SK-N-SH treated with all-trans-retinoic acid at 6 μM for 48 hours (cell line): ENCODE data around the gene SP140L.

Experiments used
- BACH2 ChIP-seq: fragments of 250-450 bp; sonication (Bioruptor Pico); IDR thresholded peaks from 2 replicates; pipeline ENCODE4 v1.9.0; 2021; ENCODE audit warnings: mild to moderate bottlenecking, borderline replicate concordance
- CSDC2 ChIP-seq: fragments of 250-450 bp; sonication (Bioruptor Pico); IDR thresholded peaks from 2 replicates; pipeline ENCODE4 v1.5.0; 2020; ENCODE audit warnings: mild to moderate bottlenecking, moderate library complexity
- ESRRG ChIP-seq: fragments of 250-450 bp; sonication (Bioruptor Pico); IDR thresholded peaks from 2 replicates; pipeline ENCODE4 v1.6.1; 2021; ENCODE audit warnings: mild to moderate bottlenecking
- GLIS3 ChIP-seq: fragments of 250-450 bp; sonication (Bioruptor Pico); IDR thresholded peaks from 2 replicates; pipeline ENCODE4 v1.5.0; 2020; ENCODE audit warnings: mild to moderate bottlenecking, moderate library complexity
- PATZ1 ChIP-seq: fragments of 250-450 bp; sonication (Bioruptor Pico); IDR thresholded peaks from 2 replicates; pipeline ENCODE4 v1.8.0; 2020; ENCODE audit warnings: mild to moderate bottlenecking, moderate library complexity, borderline replicate concordance
- RARB ChIP-seq: fragments of 250-450 bp; sonication (Bioruptor Pico); IDR thresholded peaks from 2 replicates; pipeline ENCODE4 v1.8.0; 2021; ENCODE audit warnings: mild to moderate bottlenecking, moderate library complexity
- SNAI2 ChIP-seq: fragments of 250-450 bp; sonication (Bioruptor Pico); IDR thresholded peaks from 2 replicates; pipeline ENCODE4 v1.5.0; 2020; ENCODE audit warnings: mild to moderate bottlenecking, moderate library complexity
- TCF4 ChIP-seq: fragments of 250-450 bp; sonication (Bioruptor Pico); IDR thresholded peaks from 2 replicates; pipeline ENCODE4 v1.8.0; 2021; ENCODE audit warnings: mild to moderate bottlenecking, moderate library complexity, borderline replicate concordance
- ZFP3 ChIP-seq: fragments of 250-450 bp; sonication (Bioruptor Pico); IDR thresholded peaks from 2 replicates; pipeline ENCODE4 v1.5.0; 2020; ENCODE audit warnings: mild to moderate bottlenecking, moderate library complexity
- ZNF565 ChIP-seq: fragments of 450-650 bp; formaldehyde crosslinking; conservative IDR thresholded peaks from 2 replicates; pipeline ENCODE4 v1.5.0; 2020; ENCODE audit warnings: low read depth, mild to moderate bottlenecking, moderate library complexity
- ZNF70 ChIP-seq: fragments of 450-650 bp; formaldehyde crosslinking; IDR thresholded peaks from 2 replicates; pipeline ENCODE4 v1.5.0; 2020; ENCODE audit warnings: mild to moderate bottlenecking, moderate library complexity
- ZNF8 ChIP-seq: fragments of 450-650 bp; formaldehyde crosslinking; IDR thresholded peaks from 2 replicates; pipeline ENCODE4 v1.5.0; 2020; ENCODE audit warnings: mild to moderate bottlenecking, moderate library complexity
- TF ChIP-seq, protein P1 (sequence below): fragments of 250-450 bp; sonication (Bioruptor Pico); IDR thresholded peaks from 2 replicates; pipeline ENCODE4 v1.5.1; 2020; ENCODE audit warnings: low read depth, mild to moderate bottlenecking, moderate library complexity
- TF ChIP-seq, protein P2 (sequence below): fragments of 250-450 bp; sonication (Bioruptor Pico); IDR thresholded peaks from 2 replicates; pipeline ENCODE4 v1.5.0; 2020; ENCODE audit warnings: mild to moderate bottlenecking, moderate library complexity

DNA sequence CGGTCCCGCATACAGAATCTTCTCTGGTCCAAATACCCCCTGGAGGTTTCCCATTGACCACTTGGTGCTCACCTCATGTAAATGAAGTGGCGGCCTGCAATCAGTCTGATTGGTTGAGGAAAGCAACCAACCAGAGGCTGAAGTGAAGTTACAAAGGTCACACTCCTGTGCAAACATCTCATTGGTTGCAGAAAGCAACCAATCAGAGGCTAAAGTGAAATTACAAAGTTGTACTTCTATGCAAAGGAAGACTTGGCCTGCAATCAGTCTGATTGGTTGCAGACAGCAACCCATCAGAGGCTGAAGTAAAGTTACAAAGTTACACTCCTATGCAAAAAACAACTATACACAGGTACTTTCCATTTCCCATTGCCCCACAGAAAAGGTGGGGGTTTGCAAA, 86.5 kb downstream of the SP140L start:
- TF ChIP-seq ZNF565 (CRISPR knock-in tag) = no peak
- TF ChIP-seq ZFP3 (CRISPR knock-in tag) = no peak
- TF ChIP-seq BACH2 (CRISPR knock-in tag) = no peak
- TF ChIP-seq PATZ1 (CRISPR knock-in tag) = no peak
- TF ChIP-seq ESRRG (CRISPR knock-in tag) = no peak
- TF ChIP-seq ZNF8 = no peak
- no peak for TF ChIP-seq CSDC2 (CRISPR knock-in tag)
- no peak for TF ChIP-seq RARB (CRISPR knock-in tag)
- TF ChIP-seq, protein P1, sequence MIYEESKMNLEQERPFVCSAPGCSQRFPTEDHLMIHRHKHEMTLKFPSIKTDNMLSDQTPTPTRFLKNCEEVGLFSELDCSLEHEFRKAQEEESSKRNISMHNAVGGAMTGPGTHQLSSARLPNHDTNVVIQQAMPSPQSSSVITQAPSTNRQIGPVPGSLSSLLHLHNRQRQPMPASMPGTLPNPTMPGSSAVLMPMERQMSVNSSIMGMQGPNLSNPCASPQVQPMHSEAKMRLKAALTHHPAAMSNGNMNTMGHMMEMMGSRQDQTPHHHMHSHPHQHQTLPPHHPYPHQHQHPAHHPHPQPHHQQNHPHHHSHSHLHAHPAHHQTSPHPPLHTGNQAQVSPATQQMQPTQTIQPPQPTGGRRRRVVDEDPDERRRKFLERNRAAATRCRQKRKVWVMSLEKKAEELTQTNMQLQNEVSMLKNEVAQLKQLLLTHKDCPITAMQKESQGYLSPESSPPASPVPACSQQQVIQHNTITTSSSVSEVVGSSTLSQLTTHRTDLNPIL (CRISPR knock-in tag) = no peak
- TF ChIP-seq TCF4 (CRISPR knock-in tag) = no peak
- TF ChIP-seq ZNF70 = no peak
- TF ChIP-seq GLIS3 (CRISPR knock-in tag) = no peak
- TF ChIP-seq, protein P2, sequence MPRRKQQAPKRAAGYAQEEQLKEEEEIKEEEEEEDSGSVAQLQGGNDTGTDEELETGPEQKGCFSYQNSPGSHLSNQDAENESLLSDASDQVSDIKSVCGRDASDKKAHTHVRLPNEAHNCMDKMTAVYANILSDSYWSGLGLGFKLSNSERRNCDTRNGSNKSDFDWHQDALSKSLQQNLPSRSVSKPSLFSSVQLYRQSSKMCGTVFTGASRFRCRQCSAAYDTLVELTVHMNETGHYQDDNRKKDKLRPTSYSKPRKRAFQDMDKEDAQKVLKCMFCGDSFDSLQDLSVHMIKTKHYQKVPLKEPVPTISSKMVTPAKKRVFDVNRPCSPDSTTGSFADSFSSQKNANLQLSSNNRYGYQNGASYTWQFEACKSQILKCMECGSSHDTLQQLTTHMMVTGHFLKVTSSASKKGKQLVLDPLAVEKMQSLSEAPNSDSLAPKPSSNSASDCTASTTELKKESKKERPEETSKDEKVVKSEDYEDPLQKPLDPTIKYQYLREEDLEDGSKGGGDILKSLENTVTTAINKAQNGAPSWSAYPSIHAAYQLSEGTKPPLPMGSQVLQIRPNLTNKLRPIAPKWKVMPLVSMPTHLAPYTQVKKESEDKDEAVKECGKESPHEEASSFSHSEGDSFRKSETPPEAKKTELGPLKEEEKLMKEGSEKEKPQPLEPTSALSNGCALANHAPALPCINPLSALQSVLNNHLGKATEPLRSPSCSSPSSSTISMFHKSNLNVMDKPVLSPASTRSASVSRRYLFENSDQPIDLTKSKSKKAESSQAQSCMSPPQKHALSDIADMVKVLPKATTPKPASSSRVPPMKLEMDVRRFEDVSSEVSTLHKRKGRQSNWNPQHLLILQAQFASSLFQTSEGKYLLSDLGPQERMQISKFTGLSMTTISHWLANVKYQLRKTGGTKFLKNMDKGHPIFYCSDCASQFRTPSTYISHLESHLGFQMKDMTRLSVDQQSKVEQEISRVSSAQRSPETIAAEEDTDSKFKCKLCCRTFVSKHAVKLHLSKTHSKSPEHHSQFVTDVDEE (CRISPR knock-in tag) = no peak
- no peak for TF ChIP-seq SNAI2 (CRISPR knock-in tag)
